Lower leg skin (tissue), 3 donors: ENCODE measurements around the gene MIGA1.

Experiments
- CTCF ChIP-seq, 3 donors: fragments of 450-650 bp; IDR thresholded peaks; one replicate each; pipeline ENCODE4 v1.5.1; 2016; ENCODE audit warnings: antibody characterized with exemption in 3 of 3, mild to moderate bottlenecking in 3 of 3, moderate library complexity in 2 of 3
- POLR2A ChIP-seq, 2 donors: fragments of 450-650 bp; IDR thresholded peaks; one replicate each; pipeline ENCODE4 v1.6.1; 2016 to 2017; ENCODE audit warnings: antibody characterized with exemption in 2 of 2, mild to moderate bottlenecking in 1 of 2, moderate library complexity in 1 of 2

GRCh38 chr1:77888781-77889642 lies 109.6 kb downstream of the MIGA1 start:
- TF ChIP-seq POLR2A (IDR thresholded peaks at IDR 0.05) (no peak), CTCF (IDR thresholded peaks at IDR 0.05) (no peak)
